Ovary (tissue), 3 donors: Measurements from ENCODE around the gene COX10.

Experiments
- CTCF ChIP-seq, 3 donors: fragments of 450-650 bp in 2 of 3; fragments of 200-600 bp in 1 of 3; IDR thresholded peaks; one replicate each; pipeline versions ENCODE4 v1.5.1 to v1.8.0; 2016 to 2022; ENCODE audit warnings: antibody characterized with exemption in 3 of 3, mild to moderate bottlenecking in 1 of 3
- EP300 ChIP-seq: sonication (generic); formaldehyde crosslinking; IDR thresholded peaks from one replicate; pipeline ENCODE4 v1.6.1; 2017; ENCODE audit warnings: antibody characterized with exemption
- POLR2A ChIP-seq: fragments of 450-650 bp; IDR thresholded peaks from one replicate; pipeline ENCODE4 v1.6.1; 2017; ENCODE audit warnings: antibody characterized with exemption, mild to moderate bottlenecking, moderate library complexity
- donor health status: DM: no; HTN: no; CAD: no.

DNA sequence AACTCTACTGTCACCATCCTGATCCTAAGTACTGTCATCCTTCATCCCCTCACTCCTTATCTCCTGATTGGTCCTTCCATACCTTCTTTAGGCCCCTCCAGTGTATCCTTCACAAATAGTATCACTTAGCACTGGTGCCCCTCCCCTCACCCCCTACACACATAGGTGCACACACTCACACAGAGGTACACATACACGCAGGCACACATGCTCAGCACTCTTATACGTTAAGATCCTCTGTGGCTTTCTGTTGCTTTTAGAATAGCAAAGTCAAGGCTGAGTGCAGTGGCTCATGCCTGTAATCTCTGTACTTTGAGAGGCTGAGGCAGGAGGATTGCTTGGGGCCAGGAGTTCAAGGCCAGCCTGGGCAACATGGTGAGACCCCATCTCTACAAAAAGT is 135.2 kb downstream of the COX10 start:
- no peak for TF ChIP-seq POLR2A
- TF ChIP-seq EP300 = no peak
- TF ChIP-seq CTCF (IDR thresholded peaks at IDR 0.05) = no peak
